22Rv1 (cell line): Measurements from ENCODE around the gene DUOX1.

Experiments used
- H3K27ac ChIP-seq: fragments of 450-650 bp; 2 replicates; pipeline ENCODE4 v1.5.1; 2017
- CTCF ChIP-seq: fragments of 450-650 bp; IDR thresholded peaks from 2 replicates; pipeline ENCODE4 v1.5.1; 2017; ENCODE audit warnings: mild to moderate bottlenecking
- ZFX ChIP-seq: fragments of 450-650 bp; IDR thresholded peaks from 2 replicates; pipeline ENCODE4 v1.6.1; 2017; ENCODE audit warnings: antibody characterized with exemption, borderline replicate concordance

The DUOX1 gene

GRCh38 chr15:45156744-45157455 lies 27.1 kb downstream of the DUOX1 start:
- TF ChIP-seq CTCF (no peak), ZFX (no peak)
- no peak overlapping the region for H3K27ac ChIP-seq

GRCh38 chr15:45157974-45158373 lies 28.2 kb downstream of the DUOX1 start:
- H3K27ac ChIP-seq, result no peak overlapping the region
- TF ChIP-seq CTCF (no peak), ZFX (no peak)

- TF ChIP-seq CTCF (no peak), ZFX (no peak)
- H3K27ac ChIP-seq, result no peak overlapping the region
These were observed 31.9 kb downstream of the DUOX1 start for GRCh38 chr15:45161666-45162065.

GRCh38 chr15:45162771-45163507 lies 33.1 kb downstream of the DUOX1 start:
- no peak overlapping the region for H3K27ac ChIP-seq
- TF ChIP-seq ZFX, result no peak
- peak; percentile 85 for TF ChIP-seq CTCF

- H3K27ac ChIP-seq, result no peak overlapping the region
- no peak for TF ChIP-seq CTCF
- TF ChIP-seq ZFX, result no peak
These were observed 33.7 kb downstream of the DUOX1 start for GRCh38 chr15:45163508-45163856.

- TF ChIP-seq CTCF, result no peak
- TF ChIP-seq ZFX, result no peak
- H3K27ac ChIP-seq, result no peak overlapping the region
These were observed 35.1 kb downstream of the DUOX1 start for GRCh38 chr15:45164914-45165313.

- no peak overlapping the region for H3K27ac ChIP-seq
- no peak for TF ChIP-seq CTCF
- no peak for TF ChIP-seq ZFX
These were observed 35.7 kb downstream of the DUOX1 start for GRCh38 chr15:45165536-45165935.
